ENCODE results near the gene D2HGDH. TPM values are rescaled to one million over a fixed set of nuclear protein-coding genes. Genes with fewer than 3 reads are reported as not detected.

The D2HGDH gene
- total and polyA plus RNA-seq, 2 of the 8 experiments (the other 6 are each of a cell fraction or from before 2014, with no cell fraction given), result 3.4 to 8.1 TPM

DNA sequence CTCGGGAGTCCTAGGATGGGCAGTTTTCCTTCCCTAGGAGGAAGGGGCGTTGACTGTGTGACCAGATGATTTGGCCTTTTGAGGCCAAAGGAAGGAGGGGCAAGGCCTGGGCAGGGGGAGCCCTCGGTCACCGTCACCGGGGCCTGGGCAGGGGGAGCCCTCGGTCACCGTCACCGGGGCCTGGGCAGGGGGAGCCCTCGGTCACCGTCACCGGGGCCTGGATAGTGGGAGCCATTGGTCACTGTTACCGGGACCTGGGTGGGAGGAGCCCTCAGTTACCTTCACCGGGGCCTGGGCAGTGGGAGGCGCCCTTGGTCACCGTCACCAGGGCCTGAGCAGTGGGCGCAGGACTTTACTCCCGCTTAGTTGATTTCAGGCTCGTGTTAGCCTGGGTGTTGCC is 17.3 kb downstream of the D2HGDH start:
- FAIRE-seq (no peak), DNase-seq (ENCODE audit: low read depth in 1 of 2, low spot score in 2 of 2) (no peak)
- Histone ChIP-seq H4K20me1 (replicated peaks in 1 of 2; ENCODE audit: control insufficient read depth in 1 of 2, insufficient read depth in 2 of 2, low read length in 2 of 2) (peaks cover 0 to 6% of the 10 kb centered on the region in 2 experiments), H2AFZ (ENCODE audit: low read length) (no peak overlapping the region), H2BK20ac (ENCODE audit: low read length) (no peak overlapping the region), H2BK12ac (ENCODE audit: low read depth, low read length) (no peak overlapping the region), H3K4ac (replicated peaks; ENCODE audit: insufficient read length, low read depth, low read length) (no peak overlapping the region), H2BK120ac (replicated peaks; ENCODE audit: low read depth, low read length) (no peak overlapping the region), H3K23ac (ENCODE audit: insufficient read length) (no peak overlapping the region), H3K9ac (replicated peaks in 1 of 4; ENCODE audit: extremely low read depth in 1 of 4, low read depth in 3 of 4, low read length in 3 of 4) (no peak overlapping the region), H3K9me3 (ENCODE audit: insufficient read depth in 2 of 2, low read depth in 1 of 2, low read length in 1 of 2) (no peaks in the 10 kb centered on the region), H3K23me2 (ENCODE audit: low read depth, low read length) (no peaks in the 10 kb centered on the region), H3K4me3 (ENCODE audit: extremely low read depth in 1 of 4, insufficient read depth in 2 of 4, low read depth in 3 of 4, low read length in 4 of 4) (no peak overlapping the region), H3K4me1 (replicated peaks in 1 of 4; ENCODE audit: control insufficient read depth in 3 of 4, insufficient read depth in 4 of 4, low read length in 3 of 4) (no peaks in the 10 kb centered on the region), H3K27me3 (replicated peaks in 1 of 4; ENCODE audit: control insufficient read depth in 3 of 4, extremely low read depth in 1 of 4, insufficient read depth in 3 of 4, low read length in 3 of 4) (no peaks in the 10 kb centered on the region), H3K14ac (ENCODE audit: insufficient read length) (no peak overlapping the region), H3K79me2 (ENCODE audit: control insufficient read depth in 1 of 2, insufficient read depth in 2 of 2, low read length in 2 of 2) (no peaks in the 10 kb centered on the region), H2AK5ac (ENCODE audit: low read depth, low read length) (no peak overlapping the region), H3K36me3 (ENCODE audit: control insufficient read depth in 2 of 4, insufficient read depth in 4 of 4, low read length in 3 of 4) (no peaks in the 10 kb centered on the region; a peak in 2 of 8 replicates), H3K18ac (ENCODE audit: extremely low read depth, low read length) (no peak overlapping the region), H3K79me1 (ENCODE audit: low read depth, low read length) (no peaks in the 10 kb centered on the region), H4K91ac (replicated peaks; ENCODE audit: insufficient read length, low read length) (no peak overlapping the region), H3K27ac (ENCODE audit: low read depth, low read length) (no peak overlapping the region), H3K4me2 (ENCODE audit: insufficient read depth in 1 of 2, low read depth in 2 of 2, low read length in 2 of 2) (no peak overlapping the region), H3K56ac (replicated peaks; ENCODE audit: insufficient read length, low read depth, low read length) (no peak overlapping the region), H2BK5ac (ENCODE audit: low read depth, low read length) (no peak overlapping the region), H4K5ac (ENCODE audit: insufficient read length, low read depth, low read length) (no peak overlapping the region), H2BK15ac (ENCODE audit: low read length) (no peak overlapping the region), H4K8ac (ENCODE audit: extremely low read depth, insufficient read depth, low read length) (no peak overlapping the region)
- 80% methylated on average over 12 of the region's 18 CpGs; no CpG with 5 or more reads in 1 of the 2 experiments for WGBS, 2 experiments (ENCODE audit: extremely low coverage in 1 of 2, insufficient coverage in 1 of 2, insufficient read length in 1 of 2, insufficient replicate concordance in 2 of 2, low coverage in 1 of 2, low lambda C conversion rate in 2 of 2, missing lambda C conversion rate in 1 of 2)
- ChIA-PET CTCF (ENCODE audit: partially characterized antibody) (interaction anchor here (0.9 kb wide), 1 partner anchor 28 kb away, joined by 4 read pairs; no protein-coding TSS in a partner anchor), POLR2A (ENCODE audit: partially characterized antibody) (interaction anchor here (1.4 kb wide), 1 partner anchor 50 kb away, joined by 4 read pairs; the partner anchor contains the start of gene ING5)
- TF ChIP-seq CHD2 (IDR thresholded peaks at IDR 0.05; ENCODE audit: low read length), result no peak
- TF ChIP-seq SP1 (IDR thresholded peaks at IDR 0.05; ENCODE audit: low read depth, low read length), result no peak
- no peak for TF ChIP-seq BACH1 (IDR thresholded peaks at IDR 0.05; ENCODE audit: low read length)
- TF ChIP-seq EP300 (IDR thresholded peaks at IDR 0.05; ENCODE audit: borderline replicate concordance in 1 of 2, low read depth in 2 of 2, low read length in 2 of 2), result no peak
- TF ChIP-seq BRCA1 (IDR thresholded peaks at IDR 0.05; ENCODE audit: low read depth, low read length), result no peak
- no peak for TF ChIP-seq SIRT6 (IDR thresholded peaks at IDR 0.05; ENCODE audit: low read length)
- TF ChIP-seq NANOG (IDR thresholded peaks at IDR 0.05; ENCODE audit: insufficient read depth, low read depth, low read length, poor library complexity, severe bottlenecking), result no peak
- TF ChIP-seq CBX5 (IDR thresholded peaks at IDR 0.05; ENCODE audit: low read depth, low read length), result no peak
- no peak for TF ChIP-seq CEBPB (IDR thresholded peaks at IDR 0.05; ENCODE audit: low read depth, low read length)
- no peak for TF ChIP-seq NRF1 (IDR thresholded peaks at IDR 0.05; ENCODE audit: low read depth, low read length)
- no peak for TF ChIP-seq CHD1 (IDR thresholded peaks at IDR 0.05; ENCODE audit: low read depth, low read length)
- TF ChIP-seq, protein P1, sequence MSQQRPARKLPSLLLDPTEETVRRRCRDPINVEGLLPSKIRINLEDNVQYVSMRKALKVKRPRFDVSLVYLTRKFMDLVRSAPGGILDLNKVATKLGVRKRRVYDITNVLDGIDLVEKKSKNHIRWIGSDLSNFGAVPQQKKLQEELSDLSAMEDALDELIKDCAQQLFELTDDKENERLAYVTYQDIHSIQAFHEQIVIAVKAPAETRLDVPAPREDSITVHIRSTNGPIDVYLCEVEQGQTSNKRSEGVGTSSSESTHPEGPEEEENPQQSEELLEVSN (IDR thresholded peaks at IDR 0.05), result no peak
- TF ChIP-seq TBP (IDR thresholded peaks at IDR 0.05; ENCODE audit: low read depth, low read length), result no peak
- TF ChIP-seq, protein P2, sequence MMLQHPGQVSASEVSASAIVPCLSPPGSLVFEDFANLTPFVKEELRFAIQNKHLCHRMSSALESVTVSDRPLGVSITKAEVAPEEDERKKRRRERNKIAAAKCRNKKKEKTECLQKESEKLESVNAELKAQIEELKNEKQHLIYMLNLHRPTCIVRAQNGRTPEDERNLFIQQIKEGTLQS (IDR thresholded peaks at IDR 0.05; ENCODE audit: insufficient read depth, low read depth, low read length), result no peak
